Suprapubic skin (tissue), 4 donors: ENCODE measurements around the gene KRTAP5-4.

Experiments used
- CTCF ChIP-seq, 2 donors: fragments of 200-600 bp in 1 of 2; fragments of 450-650 bp in 1 of 2; sonication (generic) in 1 of 2; IDR thresholded peaks; one replicate each; pipeline ENCODE4 v1.5.1; 2016 to 2019; ENCODE audit warnings: antibody characterized with exemption in 2 of 2, mild to moderate bottlenecking in 1 of 2, moderate library complexity in 1 of 2
- EP300 ChIP-seq: sonication (generic); formaldehyde crosslinking; IDR thresholded peaks from one replicate; pipeline ENCODE4 v1.6.1; 2017; ENCODE audit warnings: antibody characterized with exemption
- POLR2A ChIP-seq, 2 donors: fragments of 450-650 bp; IDR thresholded peaks; one replicate each; pipeline ENCODE4 v1.6.1; 2017; ENCODE audit warnings: antibody characterized with exemption in 2 of 2, mild to moderate bottlenecking in 2 of 2, moderate library complexity in 2 of 2
- POLR2AphosphoS5 ChIP-seq, 3 donors: sonication (generic); formaldehyde crosslinking; IDR thresholded peaks; one replicate each; pipeline ENCODE4 v1.6.1; 2017; ENCODE audit warnings: antibody characterized with exemption in 3 of 3

DNA sequence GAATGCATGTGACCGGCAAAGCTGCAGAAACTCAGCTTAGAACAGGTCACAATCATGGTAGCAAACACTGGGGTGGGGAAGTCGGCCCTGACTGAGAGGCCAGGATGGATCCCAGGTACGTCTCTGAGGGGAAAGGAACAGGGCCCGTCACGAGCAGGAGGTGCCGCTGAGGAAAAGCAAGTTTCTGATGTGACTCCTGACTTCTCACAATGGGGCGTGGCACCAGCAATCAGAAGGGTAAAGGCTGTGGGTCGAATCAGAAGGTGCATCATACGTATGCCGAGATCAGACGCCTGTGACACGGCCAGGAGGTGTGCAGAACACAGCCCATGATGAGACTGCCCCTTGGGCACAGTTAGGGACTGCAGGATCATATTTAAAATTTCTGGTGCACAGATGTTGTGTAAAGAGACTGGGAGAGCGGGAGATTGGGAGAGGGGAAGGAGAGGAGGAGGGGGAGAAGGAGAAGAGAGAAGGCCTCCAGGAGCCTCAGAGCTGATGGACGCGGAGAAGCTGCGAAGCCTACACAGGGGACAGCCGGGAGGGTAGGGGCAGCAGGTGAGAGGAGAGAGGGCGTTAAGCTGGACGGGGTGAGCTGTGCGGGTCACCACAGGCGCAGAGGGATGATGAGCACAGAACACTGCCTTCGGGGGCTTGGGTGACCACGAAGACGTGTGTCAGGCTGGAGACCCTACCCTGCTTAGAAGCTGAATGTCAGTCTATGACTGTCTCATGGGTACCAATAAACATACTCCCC lies 38.4 kb upstream of the KRTAP5-4 start:
- no peak for TF ChIP-seq POLR2A (IDR thresholded peaks at IDR 0.05)
- TF ChIP-seq CTCF (IDR thresholded peaks at IDR 0.05): no peak
- no peak for TF ChIP-seq POLR2AphosphoS5 (IDR thresholded peaks at IDR 0.05)
- TF ChIP-seq EP300: no peak
